ENCODE measurements around the gene SNN. TPM values are rescaled to one million over a fixed set of nuclear protein-coding genes. Genes with fewer than 3 reads are reported as not detected.

The SNN gene
- 31.9 and 32.1 TPM in 2 replicates for total RNA-seq

DNA sequence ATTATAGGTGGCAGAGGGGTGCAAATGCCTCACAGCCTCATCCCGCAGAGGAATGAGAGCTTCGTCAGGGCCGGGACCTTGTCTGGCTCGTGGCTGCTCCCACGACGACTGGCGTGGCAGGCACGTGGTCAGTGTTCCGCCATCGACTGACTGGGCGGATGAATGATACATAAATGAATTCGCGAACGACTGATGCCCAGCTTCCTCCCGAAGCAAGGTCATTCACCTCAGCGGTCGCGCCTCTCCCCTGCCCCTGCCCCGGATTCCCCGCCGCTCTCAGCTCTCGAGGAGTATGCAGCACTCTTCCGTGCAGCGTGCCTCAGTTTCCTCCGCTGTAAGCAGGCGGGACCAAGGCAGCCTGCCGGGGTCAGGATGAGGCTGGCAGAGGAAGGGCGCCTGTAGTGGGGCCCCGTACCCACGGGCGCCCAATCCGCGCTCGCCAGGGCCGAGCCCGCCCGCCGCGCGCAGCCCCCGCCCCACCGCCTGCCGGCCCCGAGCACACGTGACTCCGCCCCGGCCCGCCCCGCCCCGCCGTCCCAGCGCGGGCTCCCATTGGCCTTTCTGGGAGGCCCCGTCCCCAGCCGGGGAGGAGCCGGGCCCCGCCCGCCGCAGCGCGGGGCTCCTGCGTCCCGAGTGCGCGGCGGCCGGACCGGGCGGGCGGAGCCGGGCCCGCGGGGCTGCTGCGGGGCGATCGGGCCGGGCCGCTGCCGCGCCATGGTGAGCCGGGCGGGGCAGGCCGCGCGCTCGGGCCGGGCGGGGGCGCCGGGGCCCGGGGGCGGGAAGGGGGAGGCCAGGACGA, at the start of gene SNN:
TSS of gene SNN (plus strand) at position 632 of the 799 bp plus-strand sequence. CDS start 7,605 bp downstream, outside the sequence.
- peaks cover 72% of the 10 kb centered on the region for H3K4me1 Mint-ChIP-seq
- H3K36me3 Mint-ChIP-seq (ENCODE audit: low read depth) = peaks cover 3% of the 10 kb centered on the region
- POLR2A ChIA-PET = interaction anchor here (0.9 to 3.7 kb wide), 10 partner anchors 9 to 130 kb away, joined by 3 to 32 read pairs (median 5); partner anchors contain the start of genes LITAF and TXNDC11
- no peaks in the 10 kb centered on the region for H3K27me3 Mint-ChIP-seq
- ATAC-seq (ENCODE audit: low read depth) = peak; percentile 79
- DNase-seq = peak; percentile 86
- no peaks in the 10 kb centered on the region for H3K9me3 Mint-ChIP-seq
- CTCF ChIA-PET = interaction anchor here (1.4 kb wide), 1 partner anchor 30 kb away, joined by 3 read pairs; no protein-coding TSS in a partner anchor
- intact Hi-C loops (cut with micrococcal nuclease) = loop anchor here (5.0 kb wide), 1 partner anchor 184 kb away; the partner anchor contains the start of gene RSL1D1
- H3K4me3 Mint-ChIP-seq = peak within 1 kb of the TSS; percentile 90
- TF ChIP-seq, protein P1, sequence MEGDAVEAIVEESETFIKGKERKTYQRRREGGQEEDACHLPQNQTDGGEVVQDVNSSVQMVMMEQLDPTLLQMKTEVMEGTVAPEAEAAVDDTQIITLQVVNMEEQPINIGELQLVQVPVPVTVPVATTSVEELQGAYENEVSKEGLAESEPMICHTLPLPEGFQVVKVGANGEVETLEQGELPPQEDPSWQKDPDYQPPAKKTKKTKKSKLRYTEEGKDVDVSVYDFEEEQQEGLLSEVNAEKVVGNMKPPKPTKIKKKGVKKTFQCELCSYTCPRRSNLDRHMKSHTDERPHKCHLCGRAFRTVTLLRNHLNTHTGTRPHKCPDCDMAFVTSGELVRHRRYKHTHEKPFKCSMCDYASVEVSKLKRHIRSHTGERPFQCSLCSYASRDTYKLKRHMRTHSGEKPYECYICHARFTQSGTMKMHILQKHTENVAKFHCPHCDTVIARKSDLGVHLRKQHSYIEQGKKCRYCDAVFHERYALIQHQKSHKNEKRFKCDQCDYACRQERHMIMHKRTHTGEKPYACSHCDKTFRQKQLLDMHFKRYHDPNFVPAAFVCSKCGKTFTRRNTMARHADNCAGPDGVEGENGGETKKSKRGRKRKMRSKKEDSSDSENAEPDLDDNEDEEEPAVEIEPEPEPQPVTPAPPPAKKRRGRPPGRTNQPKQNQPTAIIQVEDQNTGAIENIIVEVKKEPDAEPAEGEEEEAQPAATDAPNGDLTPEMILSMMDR (IDR thresholded peaks at IDR 0.05) = no peak
- H3K27ac Mint-ChIP-seq = peak within 1 kb of the TSS; percentile 89

DNA sequence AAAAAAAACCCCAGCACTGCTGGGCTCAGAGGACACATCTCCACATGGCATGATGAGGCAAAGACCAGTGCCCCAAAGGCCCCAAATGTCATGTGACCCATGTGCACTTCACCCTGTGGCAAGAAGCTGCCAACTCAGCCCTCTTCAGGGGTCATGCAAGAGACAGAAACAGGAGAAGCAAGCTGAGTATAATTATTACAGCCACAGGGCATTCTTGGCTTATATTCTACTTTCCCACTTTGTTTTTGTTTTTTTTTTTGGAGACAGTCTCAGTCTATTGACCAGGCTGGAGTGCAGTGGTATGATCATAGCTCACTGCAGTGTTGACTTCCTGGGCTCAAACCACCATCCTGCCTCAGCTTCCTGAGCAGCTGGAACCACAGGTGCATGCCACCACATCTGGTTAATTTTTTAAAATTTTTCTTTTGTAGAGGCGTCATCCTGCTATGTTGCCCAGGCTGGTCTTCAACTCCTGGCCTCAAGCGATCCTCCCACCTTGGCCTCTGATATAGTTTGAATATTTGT, 48.9 kb upstream of the SNN start:
- TF ChIP-seq, protein P1 (IDR thresholded peaks at IDR 0.05) = no peak
- POLR2A ChIA-PET = interaction anchor here (0.6 to 2.3 kb wide), 13 partner anchors 8 to 365 kb away, joined by 3 to 10 read pairs (median 4); partner anchors contain the start of gene LITAF
- no peaks in the 10 kb centered on the region for H3K27me3 Mint-ChIP-seq
- peak overlapping the region; percentile 28 for H3K4me3 Mint-ChIP-seq
- peaks cover 54% of the 10 kb centered on the region for H3K4me1 Mint-ChIP-seq
- CTCF ChIA-PET = interaction anchor here (0.7 kb wide), 1 partner anchor 356 kb away, joined by 3 read pairs; no protein-coding TSS in a partner anchor
- DNase-seq (no peak), ATAC-seq (ENCODE audit: low read depth) (peak; percentile 53)
- intact Hi-C loops (cut with micrococcal nuclease) = no loop called here
- peak overlapping the region; percentile 63 for H3K27ac Mint-ChIP-seq
- H3K36me3 Mint-ChIP-seq (ENCODE audit: low read depth) = no peaks in the 10 kb centered on the region
- peaks cover 3% of the 10 kb centered on the region for H3K9me3 Mint-ChIP-seq

GRCh38 chr16:11620243-11621003, 47.8 kb upstream of the SNN start:
- ChIA-PET CTCF (interaction anchor here (1.4 kb wide), 1 partner anchor 20 kb away, joined by 4 read pairs; no protein-coding TSS in a partner anchor), POLR2A (interaction anchor here (0.6 to 2.3 kb wide), 4 partner anchors 13 to 80 kb away, joined by 3 to 12 read pairs (median 7); partner anchors contain the start of gene LITAF)
- H3K27ac Mint-ChIP-seq = peak overlapping the region; percentile 47
- intact Hi-C loops (cut with micrococcal nuclease) = no loop called here
- ATAC-seq (ENCODE audit: low read depth) (no peak), DNase-seq (no peak)
- H3K4me1 Mint-ChIP-seq = peaks cover 59% of the 10 kb centered on the region
- TF ChIP-seq, protein P1 (IDR thresholded peaks at IDR 0.05) = no peak
- no peaks in the 10 kb centered on the region for H3K27me3 Mint-ChIP-seq
- H3K9me3 Mint-ChIP-seq = peaks cover 3% of the 10 kb centered on the region
- no peak overlapping the region for H3K4me3 Mint-ChIP-seq
- H3K36me3 Mint-ChIP-seq (ENCODE audit: low read depth) = no peaks in the 10 kb centered on the region

GRCh38 chr16:11621539-11621919, 46.7 kb upstream of the SNN start:
- H3K27me3 Mint-ChIP-seq = no peaks in the 10 kb centered on the region
- ChIA-PET POLR2A (interaction anchor here (0.7 to 1.8 kb wide), 7 partner anchors 15 to 656 kb away, joined by 3 to 12 read pairs (median 3); partner anchors contain the start of gene LITAF), CTCF (interaction anchor here (1.1 to 1.4 kb wide), 3 partner anchors 19 to 89 kb away, joined by 4 read pairs; no protein-coding TSS in a partner anchor)
- peaks cover 3% of the 10 kb centered on the region for H3K9me3 Mint-ChIP-seq
- H3K27ac Mint-ChIP-seq = peak overlapping the region; percentile 83
- DNase-seq (no peak), ATAC-seq (ENCODE audit: low read depth) (no peak)
- intact Hi-C loops (cut with micrococcal nuclease) = no loop called here
- H3K4me1 Mint-ChIP-seq = peaks cover 61% of the 10 kb centered on the region
- peak overlapping the region; percentile 78 for H3K4me3 Mint-ChIP-seq
- no peaks in the 10 kb centered on the region for H3K36me3 Mint-ChIP-seq (ENCODE audit: low read depth)
- TF ChIP-seq, protein P1 (IDR thresholded peaks at IDR 0.05) = no peak
